ENCODE data around the gene DARS1.

The DARS1 gene

DNA sequence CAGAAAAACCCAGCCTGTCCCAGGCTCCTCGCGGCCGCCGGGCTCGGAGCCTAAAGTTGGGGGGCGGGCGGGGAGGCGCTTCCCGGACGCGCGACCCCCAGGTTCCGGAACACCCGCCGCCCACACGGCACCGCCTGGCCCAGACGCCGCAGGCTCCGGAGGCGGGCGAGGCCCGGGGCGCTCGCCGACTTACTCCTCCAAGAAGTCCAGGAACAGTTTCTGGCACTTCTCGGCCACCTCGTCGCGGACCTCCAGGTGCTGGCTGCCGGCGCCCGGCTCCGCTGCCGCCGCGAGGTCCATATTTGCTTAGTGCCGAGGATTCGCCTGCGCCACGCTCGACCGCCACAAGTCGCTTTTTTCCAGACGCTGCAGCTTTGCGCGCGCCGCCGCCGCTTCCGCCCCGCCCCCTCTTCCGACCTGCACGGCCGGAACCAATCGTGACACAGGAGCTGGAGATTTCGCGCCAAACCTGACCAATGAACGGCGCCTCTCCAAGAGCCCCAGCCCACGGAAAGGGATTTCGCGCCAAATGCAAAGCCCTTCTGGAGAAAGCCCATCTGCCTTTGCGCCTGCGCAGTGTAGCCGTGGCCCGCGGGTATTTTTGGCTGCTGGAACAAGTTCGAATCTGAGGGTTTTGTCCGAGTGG, 109.2 kb downstream of the DARS1 start, which contains the start of gene MCM6:
TSS of gene MCM6 (minus strand) at position 378 of the 646 bp plus-strand sequence. CDS start at position 300, 78 bp downstream.
- peak; percentile 91 to 100 (median 96) for DNase-seq

DNA sequence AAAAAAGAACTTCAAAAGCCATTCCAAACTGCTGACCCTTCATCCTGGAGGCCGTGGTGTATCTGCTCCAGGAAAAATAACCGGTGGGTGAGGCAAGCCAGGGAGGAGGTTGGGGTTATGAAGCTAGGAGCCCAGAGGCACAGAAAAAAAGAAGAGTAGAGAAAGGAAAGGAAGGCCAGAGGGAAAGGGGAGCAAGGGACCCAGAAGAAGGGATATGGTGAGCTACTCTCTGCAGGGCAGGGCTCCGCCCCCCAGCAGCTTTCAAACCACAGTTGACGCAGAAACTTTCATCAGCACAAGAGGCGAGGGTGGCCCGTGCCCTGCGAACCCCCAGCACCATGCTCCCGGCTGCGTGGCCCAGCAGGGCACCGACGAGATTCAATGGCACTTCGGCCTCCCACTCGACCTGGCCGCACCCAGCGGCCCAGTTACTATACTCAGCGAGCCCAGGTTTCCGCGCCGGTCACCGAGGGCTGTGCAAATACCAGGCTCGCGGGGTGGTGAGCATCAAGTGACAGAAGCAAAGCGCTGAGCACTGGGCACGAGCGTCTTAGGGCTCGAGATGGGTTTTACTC, 109.8 kb downstream of the DARS1 start:
- DNase-seq: peak; percentile 44 to 92 (median 71)

DNA sequence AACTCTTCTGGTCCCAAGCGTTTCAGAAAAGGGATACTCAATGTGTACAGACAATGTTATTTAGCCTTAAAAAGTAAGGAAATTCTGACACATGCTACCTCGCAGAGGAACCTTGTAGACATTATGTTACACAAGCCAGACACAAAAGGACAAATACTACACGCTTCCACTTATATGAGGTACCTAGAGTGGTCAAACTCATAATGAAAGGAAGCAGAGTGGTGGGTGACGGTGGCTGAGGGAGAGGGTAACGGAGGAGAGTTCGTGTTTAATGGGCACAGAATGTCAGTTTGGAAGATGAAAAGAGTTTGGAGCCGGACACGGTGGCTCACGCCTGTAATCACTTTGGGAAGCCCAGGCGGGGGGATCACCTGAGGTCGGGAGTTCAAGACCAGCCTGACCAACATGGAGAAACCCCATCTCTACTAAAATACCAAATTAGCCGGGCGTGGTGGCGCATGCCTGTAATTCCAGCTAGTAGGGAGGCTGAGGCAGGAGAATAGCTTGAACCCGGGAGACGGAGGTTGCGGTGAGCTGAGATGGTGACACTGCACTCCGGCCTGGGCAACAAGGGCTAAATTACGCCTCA, 110.6 kb downstream of the DARS1 start:
- peak in 1 of 5 experiments; percentile 48 for DNase-seq

DNA sequence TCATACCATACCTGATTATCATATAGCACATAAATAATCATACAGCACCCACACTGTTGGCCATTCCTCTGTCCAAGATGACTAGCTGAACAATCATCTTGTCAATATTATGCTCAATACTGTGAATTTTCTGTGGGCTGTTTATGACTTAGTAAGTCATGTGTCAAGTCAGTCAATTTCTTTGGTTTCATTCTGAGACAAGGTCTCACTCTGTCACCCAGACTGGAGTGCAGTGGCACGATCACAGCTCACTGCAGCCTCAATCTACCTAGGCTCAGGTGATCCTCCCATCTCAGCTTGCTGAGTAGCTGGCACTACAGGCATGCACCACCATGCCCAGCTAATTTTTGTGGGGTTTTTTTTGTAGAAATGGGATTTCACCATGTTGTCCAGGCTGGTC, 114.9 kb downstream of the DARS1 start:
- peak in 1 of 5 experiments; percentile 68 for DNase-seq

DNA sequence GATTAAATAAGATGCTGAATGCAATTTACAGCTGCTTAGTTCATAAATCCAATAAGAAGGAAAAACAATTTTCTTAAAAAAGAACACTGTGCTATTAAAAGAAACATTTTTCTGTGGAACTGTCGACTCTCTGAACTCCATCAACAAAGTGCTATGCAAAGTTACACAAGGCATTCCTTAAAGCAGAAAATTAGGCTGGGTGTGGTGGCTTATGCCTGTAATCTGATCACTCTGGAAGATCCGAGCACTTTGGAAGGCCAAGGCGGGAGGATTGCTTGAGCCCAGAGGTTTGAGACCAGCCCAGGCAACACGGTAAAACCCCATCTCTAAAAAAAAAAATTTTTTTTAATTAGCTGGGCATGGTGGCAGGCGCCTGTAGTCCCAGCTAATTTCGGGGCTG, 122.2 kb downstream of the DARS1 start:
- no peak for DNase-seq

DNA sequence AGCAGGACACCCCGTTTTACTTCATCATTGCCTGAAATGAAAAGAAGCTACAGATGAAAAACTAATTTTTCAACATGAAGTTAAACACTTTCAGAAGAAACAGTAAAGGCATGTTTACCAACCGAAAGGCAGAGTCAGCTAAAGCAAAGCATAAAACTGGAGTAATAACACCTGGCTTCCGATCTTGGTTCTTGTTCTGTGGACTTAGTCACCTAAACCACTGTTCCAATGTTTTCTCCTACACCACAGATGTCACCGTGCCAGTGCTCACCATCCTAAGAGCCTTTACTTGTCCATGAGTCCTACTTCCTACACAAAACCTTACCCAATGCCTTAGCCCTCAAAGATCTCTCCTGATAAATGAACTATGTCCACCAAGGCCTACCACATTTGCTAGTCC, 122.7 kb downstream of the DARS1 start:
- DNase-seq: no peak
